ENCODE data around the gene RBFOX2.

RBFOX2 gene

GRCh38 chr22:35977136-35977535 lies 51.5 kb downstream of the RBFOX2 start:
- no peak for DNase-seq (ENCODE audit: low read depth in 1 of 2, low spot score in 1 of 2)

- DNase-seq (ENCODE audit: low read depth in 1 of 2, low spot score in 1 of 2): no peak
Measured at GRCh38 chr22:35973388-35973787, 55.2 kb downstream of the RBFOX2 start.

- no peak for DNase-seq (ENCODE audit: low read depth in 1 of 2, low spot score in 1 of 2)
Measured at GRCh38 chr22:35972559-35972958, 56.1 kb downstream of the RBFOX2 start.

GRCh38 chr22:35971456-35972119 lies 57.0 kb downstream of the RBFOX2 start:
- no peak for DNase-seq (ENCODE audit: low read depth in 1 of 2, low spot score in 1 of 2)

GRCh38 chr22:35970616-35971455 lies 57.8 kb downstream of the RBFOX2 start:
- DNase-seq (ENCODE audit: low read depth in 1 of 2, low spot score in 1 of 2): no peak

- no peak for DNase-seq (ENCODE audit: low read depth in 1 of 2, low spot score in 1 of 2)
Measured at GRCh38 chr22:35967046-35967397, 61.6 kb downstream of the RBFOX2 start.

GRCh38 chr22:35966314-35967045 lies 62.1 kb downstream of the RBFOX2 start:
- DNase-seq (ENCODE audit: low read depth in 1 of 2, low spot score in 1 of 2): no peak

- DNase-seq (ENCODE audit: low read depth in 1 of 2, low spot score in 1 of 2): no peak
Measured at GRCh38 chr22:35963237-35963810, 65.3 kb downstream of the RBFOX2 start.

GRCh38 chr22:35961480-35962295 lies 66.9 kb downstream of the RBFOX2 start:
- no peak for DNase-seq (ENCODE audit: low read depth in 1 of 2, low spot score in 1 of 2)

- no peak for DNase-seq (ENCODE audit: low read depth in 1 of 2, low spot score in 1 of 2)
Measured at GRCh38 chr22:35960854-35961253, 67.8 kb downstream of the RBFOX2 start.

- DNase-seq (ENCODE audit: low read depth in 1 of 2, low spot score in 1 of 2): no peak
Measured at GRCh38 chr22:35959121-35959800, 69.4 kb downstream of the RBFOX2 start.

- no peak for DNase-seq (ENCODE audit: low read depth in 1 of 2, low spot score in 1 of 2)
Measured at GRCh38 chr22:35958334-35958733, 70.3 kb downstream of the RBFOX2 start.

- DNase-seq (ENCODE audit: low read depth in 1 of 2, low spot score in 1 of 2): no peak
Measured at GRCh38 chr22:35957589-35957988, 71.0 kb downstream of the RBFOX2 start.

- DNase-seq (ENCODE audit: low read depth in 1 of 2, low spot score in 1 of 2): no peak
Measured at GRCh38 chr22:35956850-35957249, 71.8 kb downstream of the RBFOX2 start.

GRCh38 chr22:35955546-35955945 lies 73.1 kb downstream of the RBFOX2 start:
- no peak for DNase-seq (ENCODE audit: low read depth in 1 of 2, low spot score in 1 of 2)

- DNase-seq (ENCODE audit: low read depth in 1 of 2, low spot score in 1 of 2): no peak
Measured at GRCh38 chr22:35952576-35952975, 76.0 kb downstream of the RBFOX2 start.

- DNase-seq (ENCODE audit: low read depth in 1 of 2, low spot score in 1 of 2): no peak
Measured at GRCh38 chr22:35950262-35950661, 78.4 kb downstream of the RBFOX2 start.

- no peak for DNase-seq (ENCODE audit: low read depth in 1 of 2, low spot score in 1 of 2)
Measured at GRCh38 chr22:35949243-35949642, 79.4 kb downstream of the RBFOX2 start.

- DNase-seq (ENCODE audit: low read depth in 1 of 2, low spot score in 1 of 2): no peak
Measured at GRCh38 chr22:35947794-35948425, 80.7 kb downstream of the RBFOX2 start.

GRCh38 chr22:35944458-35944857 lies 84.2 kb downstream of the RBFOX2 start:
- DNase-seq (ENCODE audit: low read depth in 1 of 2, low spot score in 1 of 2): no peak

All from activated T-helper 1 cell treated with anti-CD3 and anti-CD28 coated beads, Interleukin-2, amount 50 U/mL, for 16 hours (primary cell).